Muscle layer of colon (tissue), 2 donors: ENCODE measurements around the gene FBXL14.

ENCODE experiments used
- H3K27ac ChIP-seq: one replicate; pipeline ENCODE4 v1.7.0; 2013; ENCODE audit warnings: low read depth, mild to moderate bottlenecking, low read length, moderate library complexity
- H3K27me3 ChIP-seq, 2 donors: one replicate each; pipeline ENCODE4 v1.7.0; 2013; ENCODE audit warnings: low read length in 2 of 2, mild to moderate bottlenecking in 2 of 2; ENCODE audit not compliant: insufficient read depth in 2 of 2, control insufficient read depth in 1 of 2
- H3K36me3 ChIP-seq: one replicate; pipeline ENCODE4 v1.7.0; 2013; ENCODE audit warnings: mild to moderate bottlenecking, low read length; ENCODE audit not compliant: insufficient read depth
- H3K4me1 ChIP-seq: one replicate; pipeline ENCODE4 v1.7.0; 2013; ENCODE audit warnings: mild to moderate bottlenecking, low read length; ENCODE audit not compliant: insufficient read depth
- H3K4me3 ChIP-seq, 2 donors: one replicate each; pipeline ENCODE4 v1.7.0; 2013; ENCODE audit warnings: low read length in 2 of 2, low read depth in 1 of 2, mild to moderate bottlenecking in 1 of 2, moderate library complexity in 1 of 2
- H3K9ac ChIP-seq: one replicate; pipeline ENCODE4 v1.7.0; 2013; ENCODE audit warnings: low read length
- H3K9me3 ChIP-seq: one replicate; pipeline ENCODE4 v1.7.0; 2013; ENCODE audit warnings: mild to moderate bottlenecking, low read length
- donor health status: abdominal sarcoma.
- donor health status: Adenocarcinoma of cecum.

The FBXL14 gene

GRCh38 chr12:1575408-1576401 is 18.7 kb downstream of the FBXL14 start:
- Histone ChIP-seq H3K27me3 (no peaks in the 10 kb centered on the region), H3K9ac (peak overlapping the region; percentile 39)

DNA sequence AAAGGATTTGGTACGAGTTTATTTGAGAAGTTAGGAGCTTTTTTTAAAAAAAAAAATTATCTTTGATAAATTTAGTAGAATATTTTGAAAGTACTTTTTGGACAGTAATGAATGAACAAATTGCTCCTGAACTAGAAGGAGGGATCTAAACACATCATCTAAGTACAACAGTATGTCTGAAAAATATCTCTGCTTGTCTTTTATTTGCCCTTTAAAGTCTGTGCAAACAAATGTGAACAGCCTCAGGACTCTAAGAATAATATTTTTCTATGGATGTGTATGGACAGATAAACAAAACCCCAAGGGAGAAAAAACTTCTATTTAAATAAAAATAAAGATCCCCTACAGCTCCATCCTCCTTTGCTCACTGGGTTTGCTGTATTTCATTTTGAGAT is 19.5 kb downstream of the FBXL14 start:
- peak overlapping the region; percentile 39 for H3K9ac ChIP-seq
- H3K9me3 ChIP-seq, result no peaks in the 10 kb centered on the region
- H3K27ac ChIP-seq, result no peak overlapping the region
- H3K36me3 ChIP-seq, result no peaks in the 10 kb centered on the region
- peaks cover 22% of the 10 kb centered on the region for H3K4me1 ChIP-seq
- H3K4me3 ChIP-seq, result peak overlapping the region in 1 of 2 donors; percentile 60
- H3K27me3 ChIP-seq, result no peaks in the 10 kb centered on the region

More at GRCh38 chr12:1575408-1576401, 18.7 kb downstream of the FBXL14 start:
- Histone ChIP-seq H3K36me3 (no peaks in the 10 kb centered on the region), H3K4me3 (peak overlapping the region in 1 of 2 donors; percentile 60), H3K9me3 (no peaks in the 10 kb centered on the region), H3K27ac (peak overlapping the region; percentile 62), H3K4me1 (peaks cover 22% of the 10 kb centered on the region)

DNA sequence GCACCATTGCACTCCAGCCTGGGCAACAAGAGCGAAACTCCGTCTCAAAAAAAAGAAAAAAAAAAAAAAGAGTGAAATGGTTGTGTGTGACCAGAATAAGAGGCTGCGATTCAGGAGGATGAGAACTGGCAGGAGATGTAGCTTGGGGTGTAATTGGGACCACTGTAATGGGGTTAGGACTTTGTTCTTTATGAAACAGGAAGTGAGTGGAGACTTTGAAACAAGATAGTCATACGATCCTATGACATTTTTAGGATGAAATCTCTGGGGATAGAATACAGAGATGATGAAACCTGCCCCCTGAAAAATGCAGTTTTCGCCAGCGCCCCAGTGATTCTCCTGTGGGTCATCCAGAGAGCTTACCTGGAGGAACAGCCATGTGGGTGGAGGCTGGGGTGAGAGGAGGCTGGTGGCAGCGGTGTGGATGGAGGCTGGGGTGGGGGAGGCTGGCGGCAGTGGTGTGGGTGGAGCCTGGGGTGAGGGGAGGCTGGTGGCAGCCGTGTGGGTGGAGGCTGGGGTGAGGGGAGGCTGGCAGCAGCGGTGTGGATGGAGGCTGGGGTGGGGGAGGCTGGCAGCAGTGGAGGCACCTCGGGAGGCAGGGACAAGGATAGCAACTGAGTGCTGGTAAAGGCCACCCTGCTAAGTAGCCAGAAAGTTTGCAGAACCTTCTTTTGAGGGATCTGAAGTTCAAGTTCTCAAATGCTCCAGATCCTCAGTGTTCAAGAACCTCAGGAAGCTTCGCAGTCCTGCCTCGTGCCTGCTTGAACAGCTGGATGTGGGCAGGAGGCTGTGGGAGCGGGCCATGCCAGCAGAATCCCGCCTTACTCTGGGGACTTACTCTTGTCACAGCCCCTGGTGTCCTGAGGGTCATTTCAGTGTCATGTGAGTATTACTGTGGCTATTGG is 20.2 kb downstream of the FBXL14 start:
- Histone ChIP-seq H3K4me1 (peaks cover 22% of the 10 kb centered on the region), H3K9ac (no peak overlapping the region), H3K27me3 (no peaks in the 10 kb centered on the region), H3K9me3 (no peaks in the 10 kb centered on the region), H3K27ac (no peak overlapping the region), H3K4me3 (no peak overlapping the region), H3K36me3 (no peaks in the 10 kb centered on the region)

DNA sequence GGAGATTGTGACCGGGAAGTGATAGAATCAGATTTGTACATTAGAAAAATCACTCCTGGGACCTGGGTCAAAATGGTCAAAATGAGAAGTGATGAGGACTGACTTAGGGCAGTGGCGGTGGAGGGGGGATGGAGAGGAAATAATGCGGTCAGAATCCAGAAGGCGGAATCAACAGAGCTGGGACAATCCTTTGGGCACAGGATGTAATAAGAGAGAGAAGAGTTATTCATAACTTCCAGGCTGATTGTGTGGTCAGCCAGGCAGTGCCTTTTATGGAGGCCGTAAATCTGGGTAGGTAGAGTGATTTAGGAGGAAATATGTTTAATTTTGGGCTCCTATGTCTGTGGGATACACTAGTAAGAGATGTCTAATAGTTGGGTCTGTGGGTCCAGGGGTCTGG is 21.6 kb downstream of the FBXL14 start:
- Histone ChIP-seq H3K4me3 (no peak overlapping the region), H3K9me3 (no peaks in the 10 kb centered on the region), H3K36me3 (no peaks in the 10 kb centered on the region), H3K27me3 (no peaks in the 10 kb centered on the region), H3K27ac (no peak overlapping the region), H3K9ac (no peak overlapping the region), H3K4me1 (peaks cover 22% of the 10 kb centered on the region)

- Histone ChIP-seq H3K36me3 (no peaks in the 10 kb centered on the region), H3K4me1 (no peaks in the 10 kb centered on the region), H3K4me3 (no peak overlapping the region), H3K9ac (no peak overlapping the region), H3K27me3 (no peaks in the 10 kb centered on the region), H3K9me3 (no peaks in the 10 kb centered on the region), H3K27ac (no peak overlapping the region)
Observed at GRCh38 chr12:1567852-1568251, 26.5 kb downstream of the FBXL14 start.

- H3K4me3 ChIP-seq, result no peak overlapping the region
- H3K9ac ChIP-seq, result no peak overlapping the region
- no peak overlapping the region for H3K27ac ChIP-seq
- no peaks in the 10 kb centered on the region for H3K4me1 ChIP-seq
- H3K27me3 ChIP-seq, result no peaks in the 10 kb centered on the region
- no peaks in the 10 kb centered on the region for H3K36me3 ChIP-seq
- no peaks in the 10 kb centered on the region for H3K9me3 ChIP-seq
Observed at GRCh38 chr12:1566449-1567135, 27.8 kb downstream of the FBXL14 start.

DNA sequence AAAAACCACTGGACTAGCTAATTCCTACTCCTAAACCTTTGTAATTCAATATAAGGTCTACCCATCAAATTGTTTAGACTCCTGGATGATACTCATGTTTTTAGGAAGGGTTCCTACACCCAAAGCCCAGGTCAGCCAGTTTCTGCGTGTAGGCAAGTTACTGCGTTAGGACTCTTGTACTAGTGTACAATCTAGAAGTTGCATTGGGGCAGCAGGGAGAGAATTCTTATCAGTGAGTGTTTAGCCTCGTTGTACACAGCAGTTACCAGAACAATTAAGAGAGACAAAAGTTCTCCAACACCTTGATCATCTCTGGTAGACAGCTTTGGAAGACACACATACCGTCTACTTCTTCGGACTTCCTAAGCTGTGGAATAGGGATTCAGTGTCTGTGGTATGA is 29.2 kb downstream of the FBXL14 start:
- no peak overlapping the region for H3K4me3 ChIP-seq
- H3K9me3 ChIP-seq, result no peaks in the 10 kb centered on the region
- H3K9ac ChIP-seq, result no peak overlapping the region
- no peaks in the 10 kb centered on the region for H3K36me3 ChIP-seq
- no peaks in the 10 kb centered on the region for H3K4me1 ChIP-seq
- no peaks in the 10 kb centered on the region for H3K27me3 ChIP-seq
- no peak overlapping the region for H3K27ac ChIP-seq

GRCh38 chr12:1564067-1564466 is 30.3 kb downstream of the FBXL14 start:
- Histone ChIP-seq H3K27ac (no peak overlapping the region), H3K27me3 (no peaks in the 10 kb centered on the region), H3K36me3 (no peaks in the 10 kb centered on the region), H3K9me3 (no peaks in the 10 kb centered on the region), H3K4me1 (no peaks in the 10 kb centered on the region), H3K4me3 (no peak overlapping the region), H3K9ac (no peak overlapping the region)

DNA sequence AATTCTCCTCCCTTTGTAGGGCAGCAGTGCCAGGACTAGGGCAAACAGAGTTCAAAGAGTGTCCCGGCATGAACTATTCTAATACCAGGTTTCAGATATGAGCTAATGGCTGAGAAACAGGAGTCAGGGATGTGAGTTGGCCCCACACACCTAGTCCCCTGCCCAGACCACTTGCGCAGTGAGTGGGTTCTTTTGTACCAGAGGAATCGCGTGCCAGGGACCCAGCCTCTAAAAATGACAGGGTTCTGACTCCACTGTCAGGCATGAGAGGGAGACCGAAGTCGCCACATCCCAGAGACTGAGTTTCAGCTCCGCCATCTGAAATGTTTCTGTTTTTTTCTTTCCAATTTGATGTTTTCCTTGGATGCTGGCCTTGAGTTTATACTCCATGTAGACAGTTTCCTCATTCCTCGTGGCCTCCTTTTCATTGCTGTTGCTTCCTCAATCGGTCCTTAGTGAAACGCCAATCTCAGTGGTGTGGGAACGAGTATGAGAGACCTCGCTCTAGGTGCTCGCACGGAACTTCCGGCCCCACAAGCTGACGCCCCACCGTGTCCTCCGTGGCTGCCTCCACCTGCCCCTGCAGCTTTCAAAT is 31.5 kb downstream of the FBXL14 start:
- Histone ChIP-seq H3K27ac (no peak overlapping the region), H3K4me3 (no peak overlapping the region)

DNA sequence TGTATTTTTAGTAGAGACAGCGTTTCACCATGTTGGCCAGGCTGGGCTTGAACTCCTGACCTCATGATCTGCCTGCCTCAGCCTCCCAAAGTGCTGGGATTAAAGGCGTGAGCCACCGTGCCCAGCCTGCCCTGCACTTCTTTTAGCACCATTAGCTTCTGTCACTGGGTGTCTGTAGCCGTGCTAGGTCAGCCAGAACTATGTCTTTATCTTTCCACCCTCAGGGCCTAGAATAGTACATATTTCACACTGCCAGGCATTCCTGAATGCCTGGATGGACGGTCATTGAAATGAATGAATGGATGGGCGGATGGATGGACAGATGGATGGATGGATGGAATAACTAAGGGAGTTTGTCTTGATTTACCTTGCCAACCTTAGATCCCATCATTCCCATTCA is 33.7 kb downstream of the FBXL14 start:
- Histone ChIP-seq H3K27me3 (no peaks in the 10 kb centered on the region), H3K27ac (no peak overlapping the region), H3K4me3 (no peak overlapping the region), H3K9me3 (no peaks in the 10 kb centered on the region), H3K36me3 (no peaks in the 10 kb centered on the region), H3K9ac (no peak overlapping the region), H3K4me1 (no peaks in the 10 kb centered on the region)

More for the DNA sequence above, 31.5 kb downstream of the FBXL14 start:
- Histone ChIP-seq H3K27me3 (no peaks in the 10 kb centered on the region), H3K9ac (no peak overlapping the region), H3K36me3 (no peaks in the 10 kb centered on the region), H3K4me1 (no peaks in the 10 kb centered on the region), H3K9me3 (no peaks in the 10 kb centered on the region)
